ENCODE results near the gene GPR37.

The GPR37 gene

DNA sequence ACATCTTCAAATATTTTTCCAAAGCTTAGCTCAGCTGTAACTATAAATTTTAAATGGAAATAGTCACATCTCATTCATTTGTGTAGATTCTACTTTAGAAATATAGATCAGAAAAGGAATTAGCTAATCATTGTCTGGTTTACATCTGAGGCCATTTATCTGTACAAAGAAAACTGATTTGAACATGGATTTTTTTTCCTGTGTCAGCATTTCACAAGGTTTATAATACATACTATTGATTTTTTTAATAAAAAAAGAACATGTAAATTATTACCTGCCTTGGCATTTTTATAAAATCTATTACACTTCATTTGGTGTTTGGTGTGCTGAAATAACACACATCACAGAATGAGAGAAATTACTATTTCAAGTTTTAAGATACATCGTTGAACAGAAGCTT is 3.5 kb upstream of the GPR37 start:
- H3K27me3 ChIP-seq (ENCODE audit: insufficient read depth, poor library complexity, severe bottlenecking) = peaks cover 9% of the 10 kb centered on the region
- ATAC-seq (ENCODE audit: low read depth) (no peak), DNase-seq (ENCODE audit: low spot score) (no peak)
- no peaks in the 10 kb centered on the region for H3K4me1 ChIP-seq (ENCODE audit: insufficient read depth, poor library complexity, severe bottlenecking)
- TF ChIP-seq, protein P1, sequence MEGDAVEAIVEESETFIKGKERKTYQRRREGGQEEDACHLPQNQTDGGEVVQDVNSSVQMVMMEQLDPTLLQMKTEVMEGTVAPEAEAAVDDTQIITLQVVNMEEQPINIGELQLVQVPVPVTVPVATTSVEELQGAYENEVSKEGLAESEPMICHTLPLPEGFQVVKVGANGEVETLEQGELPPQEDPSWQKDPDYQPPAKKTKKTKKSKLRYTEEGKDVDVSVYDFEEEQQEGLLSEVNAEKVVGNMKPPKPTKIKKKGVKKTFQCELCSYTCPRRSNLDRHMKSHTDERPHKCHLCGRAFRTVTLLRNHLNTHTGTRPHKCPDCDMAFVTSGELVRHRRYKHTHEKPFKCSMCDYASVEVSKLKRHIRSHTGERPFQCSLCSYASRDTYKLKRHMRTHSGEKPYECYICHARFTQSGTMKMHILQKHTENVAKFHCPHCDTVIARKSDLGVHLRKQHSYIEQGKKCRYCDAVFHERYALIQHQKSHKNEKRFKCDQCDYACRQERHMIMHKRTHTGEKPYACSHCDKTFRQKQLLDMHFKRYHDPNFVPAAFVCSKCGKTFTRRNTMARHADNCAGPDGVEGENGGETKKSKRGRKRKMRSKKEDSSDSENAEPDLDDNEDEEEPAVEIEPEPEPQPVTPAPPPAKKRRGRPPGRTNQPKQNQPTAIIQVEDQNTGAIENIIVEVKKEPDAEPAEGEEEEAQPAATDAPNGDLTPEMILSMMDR (IDR thresholded peaks at IDR 0.05; ENCODE audit: poor library complexity, severe bottlenecking) = no peak
- H3K9me3 ChIP-seq (ENCODE audit: severe bottlenecking) = no peaks in the 10 kb centered on the region
- H3K4me3 ChIP-seq (ENCODE audit: severe bottlenecking) = no peak overlapping the region
- H3K27ac ChIP-seq (ENCODE audit: poor library complexity, severe bottlenecking) = no peak overlapping the region
- H3K36me3 ChIP-seq (ENCODE audit: low read depth) = no peaks in the 10 kb centered on the region

DNA sequence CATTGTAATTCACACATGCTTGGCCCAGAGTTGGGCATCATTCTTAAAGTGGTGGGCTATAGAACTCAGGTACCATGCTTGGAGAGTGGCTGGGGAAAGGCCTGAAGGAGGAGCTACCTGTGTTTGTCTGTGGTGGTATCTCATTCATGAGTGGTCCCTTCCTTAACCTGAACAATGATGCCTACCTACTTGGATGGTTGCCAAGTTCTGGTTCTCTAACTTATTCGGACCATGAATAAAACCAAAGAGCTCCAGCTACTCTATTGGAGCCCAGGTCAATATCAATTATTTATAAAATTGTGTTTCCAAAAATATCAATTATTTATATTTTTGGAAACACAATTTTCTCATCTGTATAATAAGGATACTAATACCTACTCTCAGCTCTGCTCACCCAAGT is 2.9 kb upstream of the GPR37 start:
- TF ChIP-seq, protein P1 (IDR thresholded peaks at IDR 0.05; ENCODE audit: poor library complexity, severe bottlenecking) = no peak
- no peak for ATAC-seq (ENCODE audit: low read depth)
- H3K36me3 ChIP-seq (ENCODE audit: low read depth) = no peaks in the 10 kb centered on the region
- no peak overlapping the region for H3K4me3 ChIP-seq (ENCODE audit: severe bottlenecking)
- DNase-seq (ENCODE audit: low spot score) = no peak
- H3K9me3 ChIP-seq (ENCODE audit: severe bottlenecking) = no peaks in the 10 kb centered on the region
- H3K27ac ChIP-seq (ENCODE audit: poor library complexity, severe bottlenecking) = no peak overlapping the region
- H3K27me3 ChIP-seq (ENCODE audit: insufficient read depth, poor library complexity, severe bottlenecking) = peaks cover 9% of the 10 kb centered on the region
- H3K4me1 ChIP-seq (ENCODE audit: insufficient read depth, poor library complexity, severe bottlenecking) = no peaks in the 10 kb centered on the region

DNA sequence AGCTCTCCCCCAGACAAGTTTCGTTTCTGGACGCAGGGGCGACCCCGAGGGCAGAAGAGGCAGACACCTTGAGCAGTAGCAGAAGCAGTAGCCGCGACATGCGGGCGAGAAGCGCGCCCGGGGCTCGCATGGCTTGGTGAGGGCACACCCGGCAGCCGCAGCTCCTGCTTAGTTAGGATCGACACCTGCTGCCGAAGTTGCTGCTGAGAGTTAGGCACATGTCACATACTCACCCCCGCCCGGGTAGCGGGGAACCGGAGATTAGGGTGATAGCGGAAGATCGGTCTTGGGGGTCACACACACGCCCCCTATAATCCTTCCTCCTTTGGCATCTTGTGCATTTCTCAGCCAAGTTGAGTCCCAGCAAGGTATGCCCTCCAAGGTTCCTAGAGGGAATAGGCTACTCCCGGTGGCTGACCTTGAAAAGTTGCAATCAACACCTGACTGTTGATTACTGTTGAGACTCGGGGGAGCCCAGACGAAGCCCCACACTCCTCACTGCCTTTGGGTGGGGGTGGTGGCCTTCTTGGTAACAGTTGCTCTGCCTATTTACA is 668 bp downstream of the GPR37 start:
- H3K27ac ChIP-seq (ENCODE audit: poor library complexity, severe bottlenecking) = no peak overlapping the region
- H3K4me3 ChIP-seq (ENCODE audit: severe bottlenecking) = peak overlapping the region; percentile 37
- H3K36me3 ChIP-seq (ENCODE audit: low read depth) = no peaks in the 10 kb centered on the region
- no peaks in the 10 kb centered on the region for H3K9me3 ChIP-seq (ENCODE audit: severe bottlenecking)
- H3K27me3 ChIP-seq (ENCODE audit: insufficient read depth, poor library complexity, severe bottlenecking) = peaks cover 9% of the 10 kb centered on the region
- peak; percentile 20; the same call in 1 of the 3 replicates for ATAC-seq (ENCODE audit: low read depth)
- no peak for DNase-seq (ENCODE audit: low spot score)
- TF ChIP-seq, protein P1 (IDR thresholded peaks at IDR 0.05; ENCODE audit: poor library complexity, severe bottlenecking) = no peak
- H3K4me1 ChIP-seq (ENCODE audit: insufficient read depth, poor library complexity, severe bottlenecking) = no peaks in the 10 kb centered on the region

DNA sequence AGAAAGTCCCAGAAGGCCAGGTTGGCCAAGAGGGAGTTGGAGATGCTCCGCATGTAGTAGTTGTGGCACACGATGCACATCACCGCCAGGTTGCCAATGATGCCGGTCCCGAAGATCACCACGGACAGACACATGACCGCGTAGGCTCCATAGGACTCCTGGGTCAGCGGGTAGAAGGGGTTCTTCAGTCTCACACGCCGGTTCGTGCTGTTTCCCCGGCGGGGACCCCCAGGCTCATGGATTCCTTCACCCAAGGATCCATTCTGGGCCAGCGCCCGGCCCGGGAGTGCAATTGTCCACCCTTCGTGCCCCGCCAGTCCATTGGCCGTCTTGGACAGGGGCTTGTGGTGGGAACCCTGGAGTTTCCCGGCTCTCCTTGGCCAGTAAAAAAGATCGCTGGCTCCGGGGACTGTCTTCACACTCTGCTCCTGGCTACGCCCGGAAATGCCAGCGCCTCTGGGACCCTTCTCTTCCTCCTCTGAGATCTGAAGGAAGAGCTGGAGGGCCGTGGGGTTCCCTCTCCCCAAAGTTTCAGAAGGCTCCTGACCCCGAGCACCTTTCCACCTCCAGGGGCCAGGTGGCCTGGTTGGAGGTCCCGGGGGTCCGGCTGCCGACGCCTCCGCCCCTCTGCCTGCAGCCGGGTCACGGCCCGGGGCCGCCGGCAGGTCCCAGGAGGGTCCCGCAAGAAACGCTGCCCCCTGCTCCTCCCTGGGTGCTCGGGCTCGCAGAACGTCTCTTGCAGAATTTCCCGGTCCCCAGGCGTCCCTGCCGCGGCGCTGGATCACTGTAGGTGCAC is 1.3 kb downstream of the GPR37 start:
- TF ChIP-seq, protein P1 (IDR thresholded peaks at IDR 0.05; ENCODE audit: poor library complexity, severe bottlenecking) = no peak
- no peaks in the 10 kb centered on the region for H3K4me1 ChIP-seq (ENCODE audit: insufficient read depth, poor library complexity, severe bottlenecking)
- no peaks in the 10 kb centered on the region for H3K36me3 ChIP-seq (ENCODE audit: low read depth)
- no peak for ATAC-seq (ENCODE audit: low read depth)
- no peak for DNase-seq (ENCODE audit: low spot score)
- H3K9me3 ChIP-seq (ENCODE audit: severe bottlenecking) = no peaks in the 10 kb centered on the region
- peak overlapping the region; percentile 37 for H3K4me3 ChIP-seq (ENCODE audit: severe bottlenecking)
- peaks cover 9% of the 10 kb centered on the region for H3K27me3 ChIP-seq (ENCODE audit: insufficient read depth, poor library complexity, severe bottlenecking)
- H3K27ac ChIP-seq (ENCODE audit: poor library complexity, severe bottlenecking) = no peak overlapping the region

DNA sequence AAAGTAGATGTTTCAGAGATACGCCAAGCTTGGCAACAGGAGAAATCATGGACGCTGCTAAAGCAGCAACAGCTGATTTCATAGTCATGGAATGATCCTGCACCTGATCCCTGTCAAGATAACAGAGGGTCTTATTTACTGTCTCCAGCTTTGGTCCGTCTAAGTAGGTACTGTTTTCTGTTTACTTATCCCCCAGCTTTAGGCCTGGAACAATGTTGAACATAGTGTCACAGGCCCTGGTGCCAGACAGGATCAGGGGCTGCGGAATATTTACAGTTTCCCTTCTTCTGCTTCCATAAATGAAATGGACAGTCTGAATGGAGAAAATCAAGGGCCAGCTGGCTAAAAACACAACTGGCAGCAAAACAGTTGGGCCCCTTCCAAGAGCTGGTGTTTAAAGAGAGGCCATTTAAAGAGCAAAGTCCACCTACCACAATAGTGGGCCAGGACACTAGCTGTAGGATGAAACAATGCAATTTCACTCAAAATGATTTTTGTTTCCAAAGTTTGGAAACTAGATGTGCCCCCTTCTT is 2.9 kb downstream of the GPR37 start:
- no peaks in the 10 kb centered on the region for H3K36me3 ChIP-seq (ENCODE audit: low read depth)
- TF ChIP-seq, protein P1 (IDR thresholded peaks at IDR 0.05; ENCODE audit: poor library complexity, severe bottlenecking) = no peak
- no peak for DNase-seq (ENCODE audit: low spot score)
- peaks cover 9% of the 10 kb centered on the region for H3K27me3 ChIP-seq (ENCODE audit: insufficient read depth, poor library complexity, severe bottlenecking)
- H3K4me1 ChIP-seq (ENCODE audit: insufficient read depth, poor library complexity, severe bottlenecking) = no peaks in the 10 kb centered on the region
- H3K9me3 ChIP-seq (ENCODE audit: severe bottlenecking) = no peaks in the 10 kb centered on the region
- ATAC-seq (ENCODE audit: low read depth) = no peak
- no peak overlapping the region for H3K4me3 ChIP-seq (ENCODE audit: severe bottlenecking)
- H3K27ac ChIP-seq (ENCODE audit: poor library complexity, severe bottlenecking) = no peak overlapping the region
